OCI-LY7 (cell line): ENCODE measurements around the gene ALDH1L2. TPM values are rescaled to one million over a fixed set of nuclear protein-coding genes. Genes with fewer than 3 reads are reported as not detected.

Experiments
- BruUV-seq: library from RNA; stranded (reverse); fragments of 400-500 nt; replicated peaks from 2 replicates; lab custom pipeline; 2021; lab: Mats Ljungman, UMichigan
- CTCF ChIA-PET: fragments of 300-600 bp; sonication (Branson Sonifier 250); formaldehyde crosslinking; loops from one replicate; lab custom pipeline; 2022; ENCODE audit warnings: antibody characterized with exemption; ENCODE audit not compliant: unreplicated experiment; lab: Charles Lee
- POLR2A ChIA-PET: fragments of 300-600 bp; sonication (Branson Sonifier 250); formaldehyde crosslinking; loops from one replicate; lab custom pipeline; 2022; ENCODE audit warnings: antibody characterized with exemption; lab: Charles Lee
- DNase-seq: peaks from one replicate; pipeline ENCODE4 v3.0.0-alpha.2; 2015; ENCODE audit warnings: low spot score
- H2AFZ ChIP-seq: fragments of 200-600 bp; sonication (generic), shearing (Covaris generic); 2 replicates; pipeline ENCODE4 v1.6.1; 2014; ENCODE audit warnings: mild to moderate bottlenecking, antibody characterized with exemption, low read length, moderate library complexity
- H3K27ac ChIP-seq: fragments of 200-600 bp; sonication (generic); 2 replicates; pipeline ENCODE4 v1.5.1; 2014; ENCODE audit warnings: mixed run types, low read depth, mild to moderate bottlenecking, moderate library complexity, low read length, inconsistent platforms; ENCODE audit not compliant: poor library complexity, severe bottlenecking
- H3K36me3 ChIP-seq: fragments of 200-600 bp; sonication (generic); 2 replicates; pipeline ENCODE4 v1.6.1; 2014; ENCODE audit warnings: mild to moderate bottlenecking, antibody characterized with exemption, low read length, moderate library complexity, mixed read lengths; ENCODE audit not compliant: insufficient read depth
- H3K4me1 ChIP-seq: fragments of 200-600 bp; sonication (generic); 2 replicates; pipeline ENCODE4 v1.5.1; 2014; ENCODE audit warnings: mild to moderate bottlenecking, low read length; ENCODE audit not compliant: insufficient read depth, poor library complexity, severe bottlenecking
- H3K4me2 ChIP-seq: fragments of 200-600 bp; sonication (generic); 2 replicates; pipeline ENCODE4 v1.6.1; 2014; ENCODE audit warnings: mild to moderate bottlenecking, low read length
- H3K4me3 ChIP-seq: fragments of 200-600 bp; sonication (generic); 2 replicates; pipeline ENCODE4 v1.5.1; 2014; ENCODE audit warnings: mild to moderate bottlenecking, low read depth, low read length; ENCODE audit not compliant: poor library complexity, severe bottlenecking
- H3K79me2 ChIP-seq: fragments of 200-600 bp; sonication (generic); 2 replicates; pipeline ENCODE4 v1.6.1; 2016; ENCODE audit warnings: low read depth, mild to moderate bottlenecking, low read length, moderate library complexity, mixed read lengths; ENCODE audit not compliant: insufficient read depth
- H3K9me2 ChIP-seq: fragments of 200-600 bp; sonication (generic); 2 replicates; pipeline ENCODE4 v1.6.1; 2016; ENCODE audit warnings: mild to moderate bottlenecking, low read length, mixed read lengths; ENCODE audit not compliant: insufficient read depth
- H3K9me3 ChIP-seq: fragments of 200-600 bp; sonication (generic); 2 replicates; pipeline ENCODE4 v1.6.1; 2014; ENCODE audit warnings: mild to moderate bottlenecking, mixed run types, low read length, mixed read lengths
- H4K20me1 ChIP-seq: fragments of 200-600 bp; sonication (generic); 2 replicates; pipeline ENCODE4 v1.6.1; 2014; ENCODE audit warnings: mild to moderate bottlenecking, antibody characterized with exemption, low read length, moderate library complexity, mixed read lengths; ENCODE audit not compliant: insufficient read depth
- EZH2phosphoT487 ChIP-seq: fragments of 200-600 bp; sonication (generic); IDR thresholded peaks from 2 replicates; pipeline ENCODE4 v1.6.1; 2018; ENCODE audit warnings: low read depth, borderline replicate concordance, mild to moderate bottlenecking, mixed run types, antibody characterized with exemption, low read length, moderate library complexity, mixed read lengths
- intact Hi-C: fragments of 100-400 bp; cut with micrococcal nuclease; formaldehyde crosslinking; loops from one replicate; pipeline ENCODE4 v1.10.0; 2022; ENCODE audit not compliant: unreplicated experiment
- total RNA-seq, 2 experiments: library from RNA; depleted of rRNA in 1 of 2; stranded (reverse); fragments of >200 nt in 1 of 2; shearing (Covaris generic) in 1 of 2; gene quantifications; 2 replicates each; pipeline ENCODE4 v1.2.3, GENCODE V29; 2014 to 2022
- TF ChIP-seq, protein P1 (sequence below): fragments of 200-600 bp; sonication (generic); conservative IDR thresholded peaks from 2 replicates; pipeline ENCODE4 v1.5.1; 2014; ENCODE audit warnings: mild to moderate bottlenecking, antibody characterized with exemption, low read length, moderate library complexity, mixed read lengths

The ALDH1L2 gene
- total RNA-seq, 2 experiments from 2014 or later: 0.25 TPM; not detected in 1

DNA sequence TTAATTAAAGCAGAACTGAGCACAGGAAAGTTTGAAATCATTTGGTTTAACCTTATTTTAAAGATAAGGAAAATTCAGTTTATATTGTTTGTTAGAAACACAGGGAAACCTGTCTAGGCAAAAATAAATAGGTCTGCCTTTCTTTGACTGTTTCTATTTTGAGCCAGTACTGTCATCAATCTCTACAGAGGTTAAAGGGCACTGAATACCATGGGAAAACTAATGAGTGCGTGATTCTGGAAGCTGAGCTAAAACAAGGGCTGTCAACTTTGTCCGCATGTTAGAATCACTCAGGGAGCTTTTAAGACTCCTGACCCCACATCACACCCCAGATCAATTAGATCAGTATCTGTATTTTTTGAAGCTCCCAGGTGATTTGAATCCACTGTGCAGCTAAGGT lies 59.3 kb downstream of the ALDH1L2 start:
- Histone ChIP-seq H3K27ac (no peak overlapping the region), H4K20me1 (no peaks in the 10 kb centered on the region), H3K36me3 (no peaks in the 10 kb centered on the region), H3K4me3 (no peak overlapping the region), H3K9me2 (no peaks in the 10 kb centered on the region), H3K9me3 (no peaks in the 10 kb centered on the region), H3K79me2 (no peaks in the 10 kb centered on the region), H2AFZ (no peak overlapping the region), H3K4me1 (no peaks in the 10 kb centered on the region), H3K4me2 (no peak overlapping the region)
- no peak for TF ChIP-seq EZH2phosphoT487
- TF ChIP-seq, protein P1, sequence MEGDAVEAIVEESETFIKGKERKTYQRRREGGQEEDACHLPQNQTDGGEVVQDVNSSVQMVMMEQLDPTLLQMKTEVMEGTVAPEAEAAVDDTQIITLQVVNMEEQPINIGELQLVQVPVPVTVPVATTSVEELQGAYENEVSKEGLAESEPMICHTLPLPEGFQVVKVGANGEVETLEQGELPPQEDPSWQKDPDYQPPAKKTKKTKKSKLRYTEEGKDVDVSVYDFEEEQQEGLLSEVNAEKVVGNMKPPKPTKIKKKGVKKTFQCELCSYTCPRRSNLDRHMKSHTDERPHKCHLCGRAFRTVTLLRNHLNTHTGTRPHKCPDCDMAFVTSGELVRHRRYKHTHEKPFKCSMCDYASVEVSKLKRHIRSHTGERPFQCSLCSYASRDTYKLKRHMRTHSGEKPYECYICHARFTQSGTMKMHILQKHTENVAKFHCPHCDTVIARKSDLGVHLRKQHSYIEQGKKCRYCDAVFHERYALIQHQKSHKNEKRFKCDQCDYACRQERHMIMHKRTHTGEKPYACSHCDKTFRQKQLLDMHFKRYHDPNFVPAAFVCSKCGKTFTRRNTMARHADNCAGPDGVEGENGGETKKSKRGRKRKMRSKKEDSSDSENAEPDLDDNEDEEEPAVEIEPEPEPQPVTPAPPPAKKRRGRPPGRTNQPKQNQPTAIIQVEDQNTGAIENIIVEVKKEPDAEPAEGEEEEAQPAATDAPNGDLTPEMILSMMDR: no peak
- CTCF ChIA-PET: no interaction called here
- POLR2A ChIA-PET: no interaction called here
- no TSS peak for BruUV-seq
- DNase-seq: no peak
- intact Hi-C loops: no loop called here

- Histone ChIP-seq H3K9me2 (no peaks in the 10 kb centered on the region), H3K36me3 (peaks cover 19% of the 10 kb centered on the region), H4K20me1 (no peaks in the 10 kb centered on the region), H3K4me2 (no peak overlapping the region), H3K79me2 (no peaks in the 10 kb centered on the region), H3K4me1 (no peaks in the 10 kb centered on the region), H3K9me3 (no peaks in the 10 kb centered on the region), H3K27ac (no peak overlapping the region), H2AFZ (no peak overlapping the region), H3K4me3 (no peak overlapping the region)
- ChIA-PET CTCF (no interaction called here), POLR2A (interaction anchor here (1.3 kb wide), 1 partner anchor 26 kb away, joined by 6 read pairs; no protein-coding TSS in a partner anchor)
- TF ChIP-seq, protein P1: no peak
- TF ChIP-seq EZH2phosphoT487: no peak
- BruUV-seq: no TSS peak
- intact Hi-C loops: no loop called here
- DNase-seq: no peak
Observed at GRCh38 chr12:105020241-105020962, 63.9 kb downstream of the ALDH1L2 start.

GRCh38 chr12:105018776-105019175 lies 65.5 kb downstream of the ALDH1L2 start:
- Histone ChIP-seq H4K20me1 (no peaks in the 10 kb centered on the region), H3K4me3 (no peak overlapping the region), H3K4me2 (no peak overlapping the region), H3K36me3 (peaks cover 32% of the 10 kb centered on the region), H2AFZ (no peak overlapping the region), H3K9me3 (no peaks in the 10 kb centered on the region), H3K4me1 (no peaks in the 10 kb centered on the region), H3K79me2 (no peaks in the 10 kb centered on the region), H3K27ac (no peak overlapping the region), H3K9me2 (no peaks in the 10 kb centered on the region)
- intact Hi-C loops: no loop called here
- CTCF ChIA-PET: no interaction called here
- POLR2A ChIA-PET: no interaction called here
- BruUV-seq: no TSS peak
- no peak for DNase-seq
- no peak for TF ChIP-seq EZH2phosphoT487
- TF ChIP-seq, protein P1: no peak
